Measurements from ENCODE around the gene IFIT2. TPM values are rescaled to one million over a fixed set of nuclear protein-coding genes. Genes with fewer than 3 reads are reported as not detected.

Gene IFIT2
- total RNA-seq, 1 experiment from 2014 or later, result not detected

GRCh38 chr10:89262086-89263051 is 39.5 kb upstream of the IFIT2 start:
- H3K14ac ChIP-seq (ENCODE audit: insufficient read depth, low read length), result no peak overlapping the region
- no peak overlapping the region for H2BK15ac ChIP-seq (ENCODE audit: low read depth, low read length)
- no CpG with 5 or more reads among the region's 5 CpGs for WGBS (ENCODE audit: extremely low coverage, insufficient read length, low lambda C conversion rate)
- H2BK20ac ChIP-seq (ENCODE audit: low read depth, low read length, poor library complexity, severe bottlenecking), result no peak overlapping the region
- H3K27me3 ChIP-seq (ENCODE audit: insufficient read depth, low read length), result no peaks in the 10 kb centered on the region
- no peaks in the 10 kb centered on the region for H3K79me2 ChIP-seq (ENCODE audit: insufficient read depth, low read length)
- no peak overlapping the region for H4K91ac ChIP-seq (ENCODE audit: insufficient read length, low read depth, low read length)
- no peak overlapping the region for H2BK12ac ChIP-seq (ENCODE audit: insufficient read length, low read depth, low read length)
- Mint-ChIP-seq H3K27ac (no peak overlapping the region), H3K27me3 (ENCODE audit: low read depth) (peaks cover 2% of the 10 kb centered on the region; the same call in 1 of the 2 replicates), H3K36me3 (ENCODE audit: insufficient read depth in 1 of 3, low read depth in 3 of 3) (no peaks in the 10 kb centered on the region), H3K4me1 (peaks cover 13 to 15% of the 10 kb centered on the region in 2 experiments), H3K4me3 (no peak overlapping the region), H3K9me3 (no peaks in the 10 kb centered on the region)
- H2AK5ac ChIP-seq (ENCODE audit: insufficient read length, low read length), result no peak overlapping the region
- no peak for DNase-seq
- no peak overlapping the region for H3K56ac ChIP-seq (ENCODE audit: insufficient read length, low read depth, low read length)
- no peak overlapping the region for H3K23ac ChIP-seq (ENCODE audit: insufficient read length, low read depth, low read length)
- H3K4ac ChIP-seq (ENCODE audit: low read depth, low read length), result no peak overlapping the region
- no peaks in the 10 kb centered on the region for H3K23me2 ChIP-seq (ENCODE audit: insufficient read length, low read depth, low read length, poor library complexity, severe bottlenecking)
- H3K27ac ChIP-seq (ENCODE audit: insufficient read length, low read depth, low read length), result no peak overlapping the region
- H4K8ac ChIP-seq (replicated peaks; ENCODE audit: insufficient read length, low read depth, low read length), result no peak overlapping the region
- no peak overlapping the region for H2AFZ ChIP-seq (ENCODE audit: low read length)
- H3K79me1 ChIP-seq (ENCODE audit: insufficient read depth, low read depth, low read length, poor library complexity, severe bottlenecking), result no peaks in the 10 kb centered on the region
- H3K18ac ChIP-seq (ENCODE audit: insufficient read length, low read depth, low read length), result no peak overlapping the region
- no peaks in the 10 kb centered on the region for H4K20me1 ChIP-seq (ENCODE audit: control insufficient read depth, insufficient read depth, insufficient read length)
- H2BK5ac ChIP-seq (ENCODE audit: insufficient read length, low read length), result no peak overlapping the region
- H3K9ac ChIP-seq (ENCODE audit: extremely low read depth, insufficient read length, low read length), result no peak overlapping the region
- no peak for TF ChIP-seq CTCF (conservative IDR thresholded peaks at IDR 0.05)
- H3T11ph ChIP-seq (ENCODE audit: low read length), result no peak overlapping the region
- H3K4me1 ChIP-seq (ENCODE audit: insufficient read depth, low read length), result no peaks in the 10 kb centered on the region; the same call in 1 of the 2 replicates
- no peak overlapping the region for H2BK120ac ChIP-seq (ENCODE audit: low read depth, low read length, poor library complexity, severe bottlenecking)
- H3K4me2 ChIP-seq (ENCODE audit: insufficient read depth, insufficient read length, low read length), result no peak overlapping the region
- no peak overlapping the region for H4K5ac ChIP-seq (ENCODE audit: insufficient read length, low read depth, low read length)
- no peaks in the 10 kb centered on the region for H3K9me3 ChIP-seq (ENCODE audit: control insufficient read depth, low read depth, low read length)

Data from H9 (cell line).